Activated naive CD8-positive, alpha-beta T cell treated with anti-CD3 and anti-CD28 coated beads, Interleukin-2, amount 50 U/mL, for 16 hours (primary cell): ENCODE data around the gene EGLN2.
"Not testable (repeated sequence)": the region's sequence is repeated elsewhere in the genome, so short reads cannot be mapped to it uniquely, and the experiment has no call there.

Experiments used
- DNase-seq: peaks from one replicate; pipeline ENCODE4 v3.0.0-alpha.2; 2020; ENCODE audit warnings: low read depth, low spot score

The EGLN2 gene

DNA sequence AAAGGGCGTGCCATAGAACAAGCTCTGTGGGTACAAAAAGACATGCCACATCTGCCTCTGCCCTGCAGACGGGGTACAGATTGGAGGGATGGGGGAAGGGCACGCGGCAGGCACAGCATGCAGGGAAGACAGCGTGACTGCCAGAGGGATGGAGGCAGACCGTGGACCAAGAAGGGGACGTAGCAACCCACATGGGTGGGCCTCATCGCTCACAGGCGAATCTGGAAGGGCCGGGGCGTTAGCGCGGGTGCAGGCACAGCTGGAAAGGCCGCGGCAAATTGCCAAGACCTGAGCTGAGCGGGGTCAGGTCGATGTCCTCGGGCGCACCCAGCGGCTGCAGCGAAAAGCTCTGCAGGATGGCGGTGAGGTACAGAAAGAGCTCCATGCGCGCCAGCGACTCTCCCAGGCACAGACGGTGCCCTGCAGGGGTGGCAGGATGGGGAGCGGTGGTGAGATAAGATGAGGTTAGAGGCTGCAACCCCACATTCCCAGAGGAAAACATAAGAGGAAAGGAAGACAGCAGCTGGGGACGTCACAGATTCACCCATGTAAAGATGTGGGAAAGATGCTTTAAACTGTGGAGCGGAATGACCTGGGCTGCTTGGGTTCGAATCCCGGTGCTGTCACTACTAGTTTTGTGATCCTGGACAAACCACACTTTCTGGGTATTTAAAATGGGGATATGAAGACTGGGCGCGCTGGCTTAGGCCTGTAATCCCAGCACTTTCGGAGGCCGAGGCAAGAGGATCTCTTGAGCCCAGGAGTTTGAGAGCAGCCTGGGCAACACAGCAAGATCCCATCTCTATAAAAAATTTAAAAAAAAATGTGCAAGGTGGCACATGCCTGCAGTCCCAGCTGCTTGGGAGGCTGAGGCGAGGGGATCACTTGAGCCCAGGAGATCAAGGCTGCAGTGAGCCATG is 19.7 kb downstream of the EGLN2 start:
- DNase-seq: peak; percentile 56

DNA sequence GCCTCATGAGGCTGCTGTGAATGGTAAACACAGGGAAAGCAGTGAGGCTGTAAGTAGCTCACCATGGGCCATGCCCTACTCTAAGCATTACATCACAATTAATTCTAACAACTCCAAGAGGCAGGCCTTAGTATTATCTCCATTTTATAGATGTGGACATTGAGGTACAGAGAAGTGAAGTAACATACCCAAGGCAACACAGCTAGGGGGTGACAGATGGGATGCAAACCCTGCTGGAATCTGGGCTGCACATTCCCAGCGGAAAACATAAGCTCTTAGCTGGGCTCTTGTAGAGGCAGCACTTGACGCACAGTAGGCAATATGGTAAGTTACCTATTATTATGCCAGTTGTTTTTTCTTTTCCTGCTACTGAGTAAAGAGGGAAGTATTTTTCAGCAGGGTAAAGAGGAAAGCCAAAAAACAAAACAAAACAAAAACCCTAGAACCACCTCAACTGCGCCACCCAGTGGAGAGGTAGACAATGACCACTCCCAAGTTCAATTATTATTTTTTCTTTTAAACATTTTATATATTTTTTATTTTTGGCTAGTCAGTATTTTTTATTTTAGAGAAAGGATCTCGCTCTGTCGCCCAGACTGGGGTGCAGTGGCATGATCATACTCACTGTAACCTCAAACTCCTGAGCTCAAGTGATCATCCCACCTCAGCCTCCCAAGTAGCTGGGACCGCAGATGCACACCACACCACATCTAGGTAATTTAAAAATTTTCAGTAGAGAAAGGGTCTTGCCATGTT is 20.7 kb downstream of the EGLN2 start:
- not testable (repeated sequence) for DNase-seq

DNA sequence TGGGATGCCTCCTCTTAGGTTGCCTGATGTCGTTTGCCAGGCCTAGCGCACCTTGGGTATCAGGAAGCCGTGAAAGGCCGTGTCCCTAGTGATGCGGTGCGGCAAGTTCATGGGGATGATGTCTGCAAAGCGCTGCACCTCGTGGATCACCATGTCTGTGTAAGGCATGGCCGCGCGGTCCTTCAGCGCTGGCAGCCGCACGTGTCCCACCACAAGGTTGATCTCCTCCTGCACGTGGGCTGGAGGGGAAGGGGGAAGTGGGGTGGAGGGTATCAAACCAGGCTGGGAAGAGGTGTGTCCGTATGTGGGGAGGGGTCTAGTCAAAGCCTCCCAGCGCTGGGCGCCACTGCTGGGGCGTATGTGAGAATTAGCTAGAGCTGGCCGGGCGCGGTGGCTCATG is 23.2 kb downstream of the EGLN2 start:
- no peak for DNase-seq

DNA sequence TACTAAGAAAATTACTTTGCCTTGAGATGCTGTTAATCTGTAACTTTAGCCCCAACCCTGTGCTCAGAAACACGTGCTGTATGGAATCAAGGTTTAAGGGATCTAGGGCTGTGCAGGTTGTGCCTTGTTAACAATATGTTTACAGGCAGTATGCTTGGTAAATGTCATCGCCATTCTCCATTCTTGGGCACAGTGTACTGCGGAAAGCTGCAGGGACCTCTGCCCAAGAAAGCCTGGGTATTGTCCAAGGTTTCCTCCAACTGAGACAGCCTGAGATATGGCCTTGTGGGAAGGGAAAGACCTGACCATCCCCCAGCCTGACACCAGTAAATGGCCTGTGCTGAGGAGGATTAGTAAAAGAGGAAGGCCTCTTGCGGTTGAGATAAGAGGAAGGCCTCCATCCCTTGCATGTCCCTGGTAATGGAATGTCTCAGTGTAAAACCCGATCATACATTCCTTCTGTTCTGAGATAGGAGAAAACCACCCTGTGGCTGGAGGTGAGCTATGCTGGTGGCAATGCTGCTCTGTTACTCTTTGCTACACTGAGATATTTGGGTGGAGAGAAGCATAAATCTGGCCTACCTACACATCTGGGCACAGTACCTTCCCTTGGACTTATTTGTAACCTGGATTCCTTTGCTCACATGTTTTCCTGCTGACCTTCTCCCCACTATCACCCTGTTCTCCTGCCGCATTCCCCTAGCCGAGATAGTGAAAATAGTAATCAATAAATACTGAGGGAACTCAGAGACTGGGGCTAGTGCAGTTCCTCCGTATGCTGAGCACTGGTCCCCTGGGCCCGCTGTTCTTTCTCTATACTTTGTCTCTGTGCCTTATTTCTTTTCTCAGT is 23.9 kb downstream of the EGLN2 start:
- DNase-seq: not testable (repeated sequence)

DNA sequence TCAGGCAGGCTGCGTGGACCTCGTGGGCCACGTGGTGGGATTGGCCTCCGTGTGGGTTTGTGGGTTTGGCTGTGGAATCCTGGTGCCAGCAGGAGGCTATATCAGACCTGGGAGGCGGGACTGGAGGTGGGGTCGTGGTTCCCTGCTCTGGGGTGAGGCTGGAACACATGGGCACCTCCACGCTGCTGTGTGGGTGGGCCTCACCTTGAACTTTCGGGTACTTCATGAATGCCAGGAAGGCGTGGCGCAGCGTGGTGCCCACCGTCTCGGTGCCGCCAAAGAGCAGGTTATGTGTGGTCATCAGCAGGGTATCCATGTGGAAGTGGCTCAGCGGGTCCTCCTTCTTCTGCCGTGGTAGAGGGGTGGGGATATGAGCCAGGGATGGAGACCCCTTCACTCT is 25.9 kb downstream of the EGLN2 start:
- DNase-seq: not testable (repeated sequence)

DNA sequence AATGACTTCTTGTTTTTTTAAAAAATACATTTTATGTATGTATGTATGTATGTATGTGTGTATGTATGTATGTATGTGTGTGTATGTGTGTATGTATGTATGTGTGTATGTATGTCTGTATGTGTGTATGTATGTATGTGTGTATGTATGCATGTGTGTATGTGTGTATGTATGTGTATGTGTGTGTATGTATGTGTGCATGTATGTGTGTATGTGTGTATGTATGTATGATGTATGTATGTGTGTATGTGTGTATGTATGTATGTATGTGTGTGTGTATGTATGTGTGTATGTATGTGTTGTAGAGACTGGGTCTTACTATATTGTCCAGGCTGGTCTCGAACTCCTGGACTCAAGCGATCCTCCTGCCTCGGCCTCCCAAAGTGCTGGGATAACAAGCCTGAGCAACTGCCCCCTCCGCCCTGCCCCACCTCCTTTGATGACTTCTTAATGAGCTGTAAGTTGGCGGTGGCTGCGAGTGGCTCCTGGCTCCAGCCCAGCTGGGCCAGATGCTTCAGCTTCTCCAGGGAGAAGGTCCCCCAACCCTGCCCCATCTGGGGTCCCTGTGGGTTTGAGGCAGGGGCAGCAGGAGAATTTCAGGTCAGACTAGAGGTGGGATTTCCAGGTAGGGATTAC is 26.6 kb downstream of the EGLN2 start:
- DNase-seq: not testable (repeated sequence)

DNA sequence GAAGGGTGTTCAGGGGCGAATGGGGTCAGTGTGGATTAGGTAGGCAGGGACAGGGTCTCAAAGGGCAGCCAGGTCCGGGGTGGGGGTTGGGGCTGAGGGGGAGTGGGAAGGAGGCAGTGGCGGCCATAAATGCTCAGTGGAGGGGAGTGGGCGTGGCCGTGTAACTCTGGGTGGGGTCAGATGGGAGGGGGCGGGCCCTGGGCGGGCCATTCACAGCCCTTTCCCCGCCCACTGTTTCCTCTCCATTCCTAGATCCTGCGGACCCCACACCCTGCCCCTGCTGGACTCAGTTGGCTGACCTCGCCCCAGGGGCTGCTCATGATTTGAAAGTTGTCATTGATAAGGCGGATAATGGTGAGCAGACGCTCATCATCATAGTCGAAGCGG is 27.3 kb downstream of the EGLN2 start:
- not testable (repeated sequence) for DNase-seq

DNA sequence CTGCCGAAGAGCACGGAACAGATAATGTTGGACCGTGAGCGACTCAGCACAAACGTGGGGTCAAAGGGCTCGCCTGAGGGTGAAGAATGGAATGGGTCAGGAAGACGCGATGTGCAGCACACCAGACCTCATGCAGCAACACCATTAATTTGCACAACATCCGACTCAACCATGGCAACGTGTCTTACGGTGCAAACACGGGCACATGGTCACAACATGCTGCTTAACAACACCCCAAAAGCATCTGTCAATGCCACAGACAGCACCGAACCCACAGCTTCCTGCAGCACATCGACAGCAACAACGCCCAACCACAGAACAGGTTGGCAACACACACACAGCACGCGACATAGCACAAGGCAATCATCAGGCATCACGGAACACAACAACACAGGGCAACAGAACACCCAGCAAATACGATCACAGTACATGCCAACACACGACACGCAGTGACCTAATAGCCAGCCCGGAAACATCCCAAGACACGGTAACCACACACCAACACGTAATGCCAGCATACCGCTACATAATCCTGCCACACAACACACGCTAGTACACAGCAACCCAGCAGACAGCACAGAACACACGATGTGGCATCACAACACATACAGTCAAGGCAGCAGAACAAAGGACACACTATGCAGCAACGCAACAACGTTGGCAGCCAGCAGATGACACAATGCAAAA is 27.9 kb downstream of the EGLN2 start:
- not testable (repeated sequence) for DNase-seq

DNA sequence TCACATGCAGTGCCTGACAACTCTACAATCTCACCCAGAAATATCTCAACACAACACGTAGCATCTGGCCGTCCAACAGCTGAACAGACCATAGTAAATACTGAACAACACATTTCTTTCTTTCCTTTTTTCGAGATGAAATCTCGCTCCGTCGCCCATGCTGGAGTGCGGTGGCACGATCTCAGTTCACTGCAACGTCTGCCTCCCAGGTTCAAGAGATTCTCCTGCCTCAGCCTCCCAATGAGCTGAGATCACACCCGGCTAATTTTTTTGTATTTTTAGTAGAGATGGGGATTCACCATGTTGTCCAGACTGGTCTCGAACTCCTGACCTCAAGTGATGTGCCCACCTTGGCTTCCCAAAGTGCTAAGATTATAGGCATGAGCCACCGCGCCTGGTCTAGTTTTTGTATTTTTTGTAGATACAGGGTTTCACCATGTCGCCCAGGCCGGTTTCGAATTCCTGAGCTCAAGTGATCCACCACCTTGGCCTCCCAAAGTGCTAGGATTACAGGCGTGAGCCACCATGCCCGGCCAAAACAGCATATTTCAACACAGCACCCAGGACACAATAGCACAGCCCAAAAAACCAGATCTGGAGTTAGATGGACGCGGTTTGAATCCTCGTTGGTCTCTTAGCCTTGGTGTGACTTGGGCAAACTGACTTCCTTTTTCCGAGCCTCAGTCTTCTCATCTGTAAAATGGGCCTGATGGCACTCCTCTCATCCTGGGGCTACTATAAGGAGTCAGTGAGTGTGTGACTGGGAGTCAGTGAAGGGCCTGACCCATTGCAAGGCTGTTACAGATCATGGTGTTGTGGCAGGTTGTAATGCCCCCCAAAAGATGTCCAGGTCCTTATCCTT is 28.6 kb downstream of the EGLN2 start:
- no peak for DNase-seq

DNA sequence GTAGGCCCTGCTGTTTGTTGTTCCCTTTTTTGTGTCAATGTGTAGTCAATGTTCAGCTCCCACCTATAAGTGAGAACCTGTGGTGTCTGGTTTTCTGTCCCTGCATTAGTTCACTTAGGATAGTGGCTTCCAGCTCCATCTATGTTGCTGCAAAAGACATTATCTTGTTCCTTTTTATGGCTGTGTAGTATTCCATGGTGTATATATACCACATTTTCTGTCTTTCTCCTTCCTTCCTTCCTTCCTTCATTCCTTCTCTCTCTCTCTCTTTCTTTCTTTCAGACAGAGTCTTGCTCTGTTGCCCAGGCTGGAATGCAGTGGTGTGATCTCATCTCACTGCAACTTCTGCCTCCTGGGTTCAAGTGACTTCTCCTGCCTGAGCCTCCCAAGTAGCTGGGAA is 30.2 kb downstream of the EGLN2 start:
- DNase-seq: no peak

DNA sequence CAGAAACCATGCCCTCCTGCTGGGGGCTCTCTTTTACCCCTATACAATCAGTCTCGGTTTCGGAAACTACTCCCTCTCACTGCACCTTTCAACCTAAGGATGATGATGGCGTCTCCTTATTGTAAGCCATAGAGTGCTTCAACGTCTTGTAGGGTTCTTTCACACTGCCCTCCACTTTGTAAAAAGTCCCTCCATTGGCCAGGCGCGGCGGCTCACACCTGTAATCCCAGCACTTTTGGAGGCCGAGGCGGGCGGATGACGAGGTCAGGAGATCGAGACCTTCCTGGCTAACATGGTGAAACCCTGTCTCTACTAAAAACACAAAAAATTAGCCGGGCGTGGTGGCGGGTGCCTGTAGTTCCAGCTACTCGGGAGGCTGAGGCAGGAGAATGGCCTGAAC is 31.8 kb downstream of the EGLN2 start:
- DNase-seq: not testable (repeated sequence)

DNA sequence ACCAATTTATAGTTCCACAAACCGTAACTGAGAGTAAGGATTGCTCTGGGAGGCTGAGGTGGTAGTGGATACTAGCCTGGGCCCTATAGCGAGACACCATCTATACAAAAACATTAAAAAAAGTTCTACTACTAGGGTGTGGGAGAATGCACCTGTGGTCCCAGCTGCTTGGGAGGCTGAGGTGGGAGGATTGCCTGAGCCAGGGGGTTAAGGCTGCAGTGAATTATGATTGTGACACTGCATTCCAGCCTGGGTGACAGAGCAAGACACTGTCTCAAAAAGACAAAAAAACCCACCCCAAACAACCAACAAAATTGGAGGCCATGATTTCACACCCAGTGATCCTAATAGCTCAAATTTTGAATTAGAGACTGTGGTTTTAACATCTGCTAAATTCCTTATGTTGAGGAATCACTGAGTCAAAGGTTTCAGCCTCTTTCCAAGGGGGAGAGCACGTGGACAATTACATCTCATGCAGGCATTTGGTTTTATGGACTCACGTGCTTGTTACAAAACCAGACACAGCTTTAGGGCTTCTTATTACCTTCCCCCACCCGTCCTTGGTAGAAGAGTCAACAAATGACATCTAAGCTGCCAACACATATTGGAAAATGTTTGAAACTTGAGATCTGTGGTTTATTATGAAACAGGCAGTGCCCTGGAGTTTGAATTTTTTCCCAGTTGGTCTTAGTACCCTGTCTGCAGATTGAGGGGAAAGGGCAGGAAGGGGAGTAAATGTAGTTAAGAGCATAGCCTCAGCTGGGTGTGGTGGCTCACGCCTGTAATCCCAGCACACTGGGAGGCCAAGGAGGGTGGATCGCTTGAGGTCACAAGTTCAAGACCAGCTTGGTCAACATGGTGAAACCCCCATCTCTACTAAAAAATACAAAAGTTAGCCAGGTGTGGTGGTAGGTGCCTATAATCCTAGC is 32.8 kb downstream of the EGLN2 start:
- no peak for DNase-seq

DNA sequence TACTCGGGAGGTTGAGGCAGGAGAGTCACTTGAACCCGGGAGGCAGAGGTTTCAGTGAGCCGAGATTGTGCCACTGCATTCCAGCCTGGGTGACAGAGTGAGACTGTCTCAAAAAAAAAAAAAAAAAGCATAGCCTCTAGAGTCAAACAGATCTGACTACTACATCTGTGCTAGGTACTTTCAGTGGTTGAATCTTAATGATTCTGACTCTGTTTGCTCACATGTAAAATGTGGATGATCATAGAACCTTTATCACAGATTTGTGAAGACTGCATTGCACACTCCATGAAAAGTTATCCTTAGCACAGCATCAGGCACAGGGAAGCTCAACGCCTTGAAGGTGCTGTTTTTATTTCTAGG is 33.4 kb downstream of the EGLN2 start:
- not testable (repeated sequence) for DNase-seq

DNA sequence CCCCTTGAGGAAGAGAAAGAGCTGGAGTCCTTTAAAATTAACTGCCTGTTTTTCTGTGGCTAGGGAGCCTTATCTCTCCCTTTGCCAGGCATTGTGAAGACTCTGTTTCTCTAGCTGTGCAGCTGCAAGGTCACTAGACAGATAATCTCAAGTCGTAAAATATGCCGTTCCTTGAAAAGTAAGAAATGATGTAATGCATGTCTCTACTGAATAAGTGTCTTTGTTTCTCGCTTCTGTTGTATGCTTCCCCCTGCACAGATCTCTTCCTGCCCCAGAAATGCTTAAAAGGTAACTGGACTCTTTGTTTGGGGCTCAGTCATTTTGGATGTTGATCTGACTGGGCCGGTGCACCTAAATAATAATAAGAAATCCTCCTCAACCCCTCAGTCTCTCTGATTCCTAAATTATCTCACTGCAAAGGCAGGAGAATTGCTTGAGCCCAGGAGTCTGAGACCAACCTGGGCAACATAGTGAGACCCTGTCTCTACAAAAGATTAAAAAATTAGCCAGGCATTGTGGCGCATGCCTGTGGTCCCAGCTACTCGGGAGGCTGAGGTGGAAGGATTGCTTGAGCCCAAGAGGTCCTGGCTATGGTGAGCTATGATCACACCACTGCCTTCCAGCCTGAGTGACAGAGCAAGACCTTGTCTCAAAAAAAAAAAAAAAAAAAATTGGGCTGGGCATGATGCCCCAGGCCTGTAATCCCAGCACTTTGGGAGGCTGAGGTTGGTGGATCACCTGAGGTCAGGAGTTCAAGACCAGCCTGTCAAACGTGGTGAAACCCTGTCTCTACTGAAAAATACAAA is 34.9 kb downstream of the EGLN2 start:
- DNase-seq: not testable (repeated sequence)

DNA sequence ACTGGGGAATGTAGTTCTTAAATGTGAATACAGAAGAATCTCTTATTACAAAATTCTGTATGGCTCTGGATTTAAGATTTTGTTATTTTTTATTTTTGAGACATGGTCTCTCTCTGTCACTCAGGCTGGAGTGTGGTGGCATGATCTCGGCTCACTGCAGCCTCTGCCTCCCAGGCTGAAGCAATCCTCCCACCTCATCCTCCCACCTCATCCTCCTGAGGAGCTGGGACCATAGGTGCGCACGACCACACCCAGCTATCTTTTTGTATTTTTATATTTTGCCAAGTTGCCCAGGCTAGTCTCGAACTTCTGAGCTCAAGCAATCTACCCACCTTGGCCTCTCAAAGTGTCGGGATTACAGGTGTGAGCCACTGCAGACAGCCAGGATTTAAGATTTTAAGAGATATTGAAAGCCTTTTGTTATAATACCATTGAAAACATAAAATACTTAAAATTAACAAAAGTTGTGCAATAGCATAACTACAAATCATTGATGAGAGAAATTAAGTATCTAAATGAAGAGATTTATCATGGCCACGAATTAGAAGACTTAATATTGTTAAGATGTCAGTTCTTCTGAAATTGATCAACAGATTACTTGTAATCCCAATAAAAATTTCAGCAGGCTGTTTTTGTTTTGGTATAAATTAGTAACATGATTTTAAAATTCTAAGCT is 37.9 kb downstream of the EGLN2 start:
- no peak for DNase-seq

DNA sequence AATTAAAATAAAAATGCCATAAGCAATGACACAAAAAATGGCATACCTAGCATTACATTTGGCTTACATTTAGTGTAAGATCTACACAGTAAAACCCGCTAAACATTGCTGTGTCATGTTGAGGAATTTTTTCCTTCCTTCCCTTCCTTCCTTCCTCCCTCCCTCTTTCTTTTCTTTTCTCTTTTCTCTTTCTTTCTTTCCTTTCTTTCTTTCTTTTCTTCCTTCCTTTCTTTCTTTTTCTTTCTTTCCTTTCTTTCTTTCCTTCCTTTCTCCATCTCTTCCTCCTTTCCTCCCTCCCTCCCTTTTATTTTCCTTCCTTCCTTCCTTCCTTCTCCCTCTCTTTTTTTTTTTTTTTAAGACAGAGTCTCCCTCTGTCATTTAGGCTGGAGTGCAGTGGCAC is 39.5 kb downstream of the EGLN2 start:
- not testable (repeated sequence) for DNase-seq

DNA sequence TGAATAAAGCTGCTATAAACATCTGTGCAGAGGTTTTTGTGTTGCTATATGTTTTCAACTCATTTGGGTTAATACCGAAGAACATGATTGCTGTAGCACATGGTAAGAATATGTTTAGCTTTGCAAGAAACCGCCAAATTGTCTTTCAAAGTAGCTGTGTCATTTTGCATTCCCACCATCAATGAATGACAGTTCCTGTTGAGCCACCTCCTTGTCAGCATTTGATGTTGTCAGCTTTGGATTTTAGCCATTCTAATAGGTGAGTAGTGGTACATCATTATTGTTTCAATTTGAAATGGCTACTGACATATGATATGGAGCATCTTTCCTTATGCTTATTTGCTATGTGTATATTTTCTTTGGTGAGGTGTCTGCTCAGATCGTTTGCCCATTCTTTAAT is 43.0 kb downstream of the EGLN2 start:
- DNase-seq: not testable (repeated sequence)
